BLaER1 (cell line): ENCODE measurements around the gene SERINC3.
"Not testable (repeated sequence)": the region's sequence is repeated elsewhere in the genome, so short reads cannot be mapped to it uniquely, and the experiment has no call there.

Experiments used
- H3K27ac ChIP-seq: shearing (Covaris generic); formaldehyde crosslinking; 2 replicates; pipeline ENCODE4 v1.8.1; 2022
- H3K27me3 ChIP-seq: shearing (Covaris generic); formaldehyde crosslinking; 2 replicates; pipeline ENCODE4 v1.8.1; 2022
- H3K36me3 ChIP-seq: shearing (Covaris generic); formaldehyde crosslinking; 2 replicates; pipeline ENCODE4 v1.8.1; 2022
- H3K4me1 ChIP-seq: shearing (Covaris generic); formaldehyde crosslinking; 2 replicates; pipeline ENCODE4 v1.8.1; 2022
- H3K4me2 ChIP-seq: shearing (Covaris generic); formaldehyde crosslinking; 2 replicates; pipeline ENCODE4 v1.8.1; 2022
- H3K4me3 ChIP-seq: shearing (Covaris generic); formaldehyde crosslinking; 2 replicates; pipeline ENCODE4 v1.8.1; 2022
- H3K9ac ChIP-seq: shearing (Covaris generic); formaldehyde crosslinking; 2 replicates; pipeline ENCODE4 v1.8.1; 2022
- H3K9me3 ChIP-seq: shearing (Covaris generic); formaldehyde crosslinking; 2 replicates; pipeline ENCODE4 v1.8.1; 2022
- H4K20me1 ChIP-seq: shearing (Covaris generic); formaldehyde crosslinking; 2 replicates; pipeline ENCODE4 v1.8.1; 2022
- Cebpa-rat ChIP-seq: shearing (Covaris generic); IDR thresholded peaks from 2 replicates; pipeline ENCODE4 v1.8.1; 2022

Gene SERINC3

DNA sequence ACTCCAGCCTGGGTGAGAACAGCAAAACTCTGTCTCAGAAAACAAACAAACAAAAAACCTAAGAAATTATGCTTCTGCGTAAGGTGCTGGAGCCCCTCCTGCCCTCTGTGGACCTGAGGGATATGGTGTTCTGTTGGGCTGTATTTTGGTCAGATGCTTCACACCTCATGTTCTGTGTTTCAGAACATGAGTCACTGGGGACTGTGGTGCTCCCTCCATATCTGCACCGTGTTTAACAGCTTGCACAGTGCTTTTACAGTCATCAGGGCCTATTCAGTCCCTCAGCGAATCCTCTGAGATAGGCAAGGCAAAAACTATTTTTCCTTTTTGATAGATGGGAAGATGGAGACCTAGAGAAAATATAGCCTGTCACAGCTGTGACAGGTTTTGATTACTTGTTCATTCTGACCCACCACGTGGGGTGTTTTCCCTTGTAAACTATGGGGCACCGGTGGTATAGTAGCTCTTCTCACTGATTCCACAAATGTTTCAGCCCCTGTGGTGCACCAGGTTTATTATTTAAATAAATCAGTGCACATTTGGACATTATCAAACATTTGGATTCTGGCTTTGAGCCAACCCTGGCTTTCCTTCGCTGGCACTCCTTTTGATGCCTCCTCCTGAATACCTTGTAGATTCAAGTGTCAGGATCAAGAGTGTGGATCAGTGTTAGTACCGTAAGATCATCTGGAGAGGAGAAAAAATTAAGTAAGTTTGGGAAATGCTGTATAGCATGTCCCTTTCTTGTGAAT lies 36.6 kb downstream of the SERINC3 start:
- H3K9ac ChIP-seq: no peak overlapping the region
- H3K27me3 ChIP-seq: no peaks in the 10 kb centered on the region
- H3K36me3 ChIP-seq: peaks cover 95% of the 10 kb centered on the region

DNA sequence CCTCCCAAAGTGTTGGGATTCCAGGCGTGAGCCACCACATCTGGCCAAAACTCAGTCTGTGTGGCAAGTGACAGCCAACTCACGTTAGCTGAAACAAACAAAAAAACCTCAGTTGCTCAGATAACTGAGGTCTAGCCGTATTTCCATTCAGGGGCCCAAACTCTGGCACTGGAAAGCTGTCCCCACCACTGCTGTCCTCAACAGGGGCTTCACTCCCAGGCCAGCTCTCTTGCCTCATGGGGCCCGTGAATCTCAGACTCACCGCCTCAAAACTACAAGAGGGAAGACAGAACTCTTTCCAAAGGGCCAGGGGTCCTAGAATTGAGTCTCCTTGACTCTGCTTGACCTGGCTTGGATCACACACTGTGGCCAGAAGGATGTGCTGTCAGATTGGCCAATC lies 38.8 kb downstream of the SERINC3 start:
- TF ChIP-seq Cebpa-rat: no peak
- Histone ChIP-seq H3K9ac (no peak overlapping the region), H3K4me1 (peaks cover 21% of the 10 kb centered on the region), H4K20me1 (peaks cover 25% of the 10 kb centered on the region), H3K4me2 (no peak overlapping the region), H3K27me3 (no peaks in the 10 kb centered on the region), H3K27ac (no peak overlapping the region), H3K4me3 (no peak overlapping the region), H3K9me3 (no peaks in the 10 kb centered on the region), H3K36me3 (peaks cover 75% of the 10 kb centered on the region)

More for the DNA sequence above, 36.6 kb downstream of the SERINC3 start:
- Histone ChIP-seq H4K20me1 (peaks cover 21% of the 10 kb centered on the region), H3K27ac (no peak overlapping the region), H3K4me1 (peaks cover 6% of the 10 kb centered on the region), H3K4me2 (no peak overlapping the region), H3K9me3 (no peaks in the 10 kb centered on the region), H3K4me3 (no peak overlapping the region)
- no peak for TF ChIP-seq Cebpa-rat

DNA sequence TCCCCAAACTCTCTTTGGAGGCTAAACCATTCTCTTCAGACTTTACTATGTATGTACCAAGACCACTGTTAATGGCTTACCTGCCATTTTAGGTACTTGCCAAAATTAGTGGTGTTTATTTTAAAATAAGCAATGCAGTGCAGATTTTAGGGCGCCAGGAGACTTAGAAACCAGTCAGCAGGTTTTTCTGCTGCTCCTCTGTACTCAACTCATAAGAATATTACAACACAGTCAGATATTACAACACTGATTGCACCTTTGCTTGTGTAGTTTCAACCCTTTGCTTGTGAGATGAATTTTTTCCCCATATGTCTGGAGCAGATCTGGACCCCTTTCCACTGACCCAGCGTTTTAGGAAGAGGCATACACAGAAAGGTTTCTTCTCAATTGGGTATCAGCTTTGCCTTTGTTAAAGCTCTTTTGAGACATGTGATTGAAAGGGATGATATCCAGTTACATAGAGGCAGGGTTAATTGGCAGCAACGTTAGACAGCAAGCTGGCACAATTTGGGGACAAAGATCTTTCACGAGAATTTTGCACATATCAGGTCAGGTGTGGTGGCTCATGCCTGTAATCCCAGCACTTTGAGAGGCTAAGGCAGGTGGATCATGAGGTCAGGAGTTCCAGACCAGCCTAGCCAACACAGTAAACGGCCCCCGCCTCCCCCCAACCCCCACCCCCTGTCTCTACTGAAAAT lies 40.0 kb downstream of the SERINC3 start:
- H3K27ac ChIP-seq: no peak overlapping the region
- peaks cover 22% of the 10 kb centered on the region for H3K4me1 ChIP-seq
- H3K9ac ChIP-seq: no peak overlapping the region
- no peak for TF ChIP-seq Cebpa-rat
- H3K36me3 ChIP-seq: peaks cover 63% of the 10 kb centered on the region
- H3K4me3 ChIP-seq: no peak overlapping the region
- no peaks in the 10 kb centered on the region for H3K9me3 ChIP-seq
- no peaks in the 10 kb centered on the region for H3K27me3 ChIP-seq
- no peak overlapping the region for H3K4me2 ChIP-seq
- peaks cover 27% of the 10 kb centered on the region for H4K20me1 ChIP-seq

DNA sequence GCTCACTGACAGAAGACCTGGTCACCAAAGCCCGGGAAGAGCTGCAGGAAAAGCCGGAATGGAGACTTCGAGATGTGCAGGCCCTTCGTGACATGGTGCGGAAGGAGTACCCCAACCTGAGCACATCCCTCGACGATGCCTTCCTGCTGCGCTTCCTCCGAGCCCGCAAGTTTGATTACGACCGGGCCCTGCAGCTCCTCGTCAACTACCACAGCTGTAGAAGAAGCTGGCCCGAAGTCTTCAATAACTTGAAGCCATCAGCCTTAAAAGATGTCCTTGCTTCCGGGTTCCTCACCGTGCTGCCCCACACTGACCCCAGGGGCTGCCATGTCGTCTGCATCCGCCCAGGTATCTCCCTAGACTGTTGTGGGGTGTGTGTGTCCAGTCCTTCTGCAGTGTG lies 41.8 kb downstream of the SERINC3 start:
- Histone ChIP-seq H3K27me3 (no peaks in the 10 kb centered on the region), H3K9me3 (no peaks in the 10 kb centered on the region), H3K36me3 (peaks cover 45% of the 10 kb centered on the region), H3K9ac (peak overlapping the region; percentile 37), H3K4me1 (peaks cover 36% of the 10 kb centered on the region), H3K4me2 (peak overlapping the region; percentile 62), H3K27ac (0 out of 2 replicates have a peak overlapping the region, but pooled peaks have one; percentile 47), H3K4me3 (no peak overlapping the region), H4K20me1 (peaks cover 27% of the 10 kb centered on the region)
- no peak for TF ChIP-seq Cebpa-rat

DNA sequence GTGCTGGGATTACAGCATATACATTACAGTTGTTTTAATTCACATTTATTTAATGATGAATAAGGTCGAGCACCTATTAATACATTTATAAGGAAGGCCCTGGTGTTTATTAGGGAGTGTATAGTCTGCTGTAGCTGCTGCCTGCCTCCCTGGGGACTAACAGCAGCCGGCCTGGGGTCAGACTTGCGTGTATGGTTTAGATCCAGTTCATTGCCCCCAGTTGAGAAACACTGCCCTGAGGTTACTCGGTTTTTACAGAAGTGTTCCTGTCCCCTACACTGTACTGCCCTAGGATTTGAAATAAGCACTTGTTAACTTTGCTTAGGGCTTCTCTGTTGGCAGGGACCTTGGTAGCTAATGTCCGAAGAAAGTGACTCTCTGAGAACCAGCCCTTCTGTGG lies 42.2 kb downstream of the SERINC3 start:
- H3K4me3 ChIP-seq: no peak overlapping the region
- peak overlapping the region; percentile 37 for H3K9ac ChIP-seq
- peaks cover 39% of the 10 kb centered on the region for H3K4me1 ChIP-seq
- H3K27me3 ChIP-seq: no peaks in the 10 kb centered on the region
- H3K4me2 ChIP-seq: peak overlapping the region; percentile 62
- H3K9me3 ChIP-seq: no peaks in the 10 kb centered on the region
- peaks cover 41% of the 10 kb centered on the region for H3K36me3 ChIP-seq
- 0 out of 2 replicates have a peak overlapping the region, but pooled peaks have one; percentile 47 for H3K27ac ChIP-seq
- TF ChIP-seq Cebpa-rat: peak; percentile 48; the same call in 1 of the 2 replicates
- peaks cover 27% of the 10 kb centered on the region for H4K20me1 ChIP-seq

DNA sequence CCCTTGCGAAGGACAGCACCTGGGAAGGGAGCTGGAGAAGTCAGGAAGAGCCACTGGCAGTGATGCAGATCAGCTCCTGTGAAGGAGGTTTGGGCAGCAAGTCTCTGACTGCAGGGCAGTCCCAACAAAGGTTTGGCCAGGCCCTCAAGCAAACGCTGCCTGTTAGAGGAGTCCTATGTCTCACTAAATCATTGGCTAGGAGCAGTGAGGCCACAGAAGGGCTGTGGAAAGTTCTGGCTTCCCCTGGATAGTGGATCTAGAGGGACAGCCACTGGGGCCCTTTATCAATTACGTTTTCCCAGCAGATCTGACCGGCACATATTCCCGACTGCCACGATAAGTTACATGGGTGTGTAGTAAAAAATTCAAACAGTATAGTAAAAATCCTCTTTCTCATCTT lies 43.7 kb downstream of the SERINC3 start:
- Histone ChIP-seq H3K9ac (no peak overlapping the region), H3K4me2 (no peak overlapping the region), H3K36me3 (peaks cover 28% of the 10 kb centered on the region), H3K9me3 (no peaks in the 10 kb centered on the region), H3K27me3 (no peaks in the 10 kb centered on the region), H3K4me3 (no peak overlapping the region), H3K27ac (no peak overlapping the region), H3K4me1 (peaks cover 39% of the 10 kb centered on the region), H4K20me1 (peaks cover 27% of the 10 kb centered on the region)
- no peak for TF ChIP-seq Cebpa-rat

DNA sequence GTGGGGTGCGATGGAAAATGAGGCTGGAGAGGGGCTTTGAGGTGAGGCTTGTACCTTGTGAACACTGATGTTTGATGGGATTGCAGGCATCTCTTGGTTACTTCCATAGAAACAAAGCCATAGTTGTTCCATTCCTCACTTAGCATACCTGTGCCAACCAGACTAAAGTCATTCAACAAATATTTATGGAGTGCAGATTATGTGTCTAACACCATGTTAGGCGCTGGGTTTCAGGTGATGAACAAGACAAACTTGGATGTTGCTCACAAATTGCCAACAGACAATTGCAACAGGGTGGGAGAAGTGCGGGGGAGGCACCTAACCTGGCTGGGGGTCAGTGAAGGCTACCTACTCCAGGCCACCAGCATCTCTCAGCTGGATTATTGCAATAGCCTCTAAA lies 44.7 kb downstream of the SERINC3 start:
- Histone ChIP-seq H3K4me1 (peaks cover 39% of the 10 kb centered on the region), H3K9ac (no peak overlapping the region), H3K9me3 (no peaks in the 10 kb centered on the region), H3K4me2 (no peak overlapping the region), H3K27ac (no peak overlapping the region), H3K27me3 (no peaks in the 10 kb centered on the region), H3K4me3 (no peak overlapping the region), H3K36me3 (peaks cover 21% of the 10 kb centered on the region), H4K20me1 (peaks cover 27% of the 10 kb centered on the region)
- TF ChIP-seq Cebpa-rat: no peak

DNA sequence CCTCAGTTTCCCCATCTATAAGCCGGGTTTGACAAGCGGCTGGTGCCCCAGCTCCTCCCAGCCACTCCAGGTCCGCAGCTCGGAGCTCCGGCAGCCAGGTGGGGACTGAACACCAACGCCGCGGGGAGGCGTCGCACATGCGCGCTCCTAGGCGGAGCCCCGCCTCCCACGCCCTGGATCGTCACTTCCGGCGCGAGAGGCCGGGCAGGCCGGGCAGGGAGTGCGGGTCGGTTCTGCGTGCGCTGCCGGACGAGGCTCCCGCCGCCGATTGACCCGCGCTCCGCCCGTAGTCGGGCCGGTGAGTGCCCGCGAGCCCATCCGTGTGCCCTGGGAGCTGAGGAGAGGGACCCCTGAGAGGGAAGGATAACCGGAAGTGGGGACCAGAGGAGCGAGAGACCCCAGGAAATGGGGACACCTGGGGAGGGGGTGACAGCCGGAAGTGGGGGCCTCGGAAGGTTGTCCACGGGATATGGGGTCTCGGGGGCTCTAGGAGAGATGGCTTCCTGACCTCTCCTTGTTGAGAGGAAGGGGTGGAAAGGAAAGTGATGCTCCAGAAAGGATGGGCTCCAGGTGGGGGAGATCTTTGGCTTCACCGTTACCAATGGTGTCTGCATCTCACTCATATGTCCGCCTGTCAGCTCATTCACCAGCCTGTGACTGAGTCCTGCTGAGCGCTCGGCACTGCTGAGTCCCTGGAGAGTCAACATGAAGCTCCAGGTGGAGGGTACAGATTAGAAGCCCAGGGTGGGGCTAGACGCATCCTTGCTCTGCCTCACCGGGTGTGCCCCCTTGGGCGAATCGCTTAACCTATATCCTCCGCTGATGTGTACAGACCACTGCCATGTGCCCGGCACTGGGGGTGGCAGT lies 45.9 kb downstream of the SERINC3 start, which contains the start of gene TTPAL:
TSS of gene TTPAL (plus strand) at position 181 of the 867 bp plus-strand sequence. CDS start 4,126 bp downstream, outside the sequence.
- TF ChIP-seq Cebpa-rat: no peak
- Histone ChIP-seq H3K27ac (peak within 1 kb of the TSS; percentile 94), H3K4me1 (peaks cover 39% of the 10 kb centered on the region), H3K36me3 (peaks cover 9% of the 10 kb centered on the region), H3K9ac (peak within 1 kb of the TSS; percentile 87), H3K4me3 (peak within 1 kb of the TSS; percentile 84), H3K9me3 (no peaks in the 10 kb centered on the region), H3K4me2 (peak within 1 kb of the TSS; percentile 98), H3K27me3 (no peaks in the 10 kb centered on the region), H4K20me1 (peaks cover 24% of the 10 kb centered on the region)

DNA sequence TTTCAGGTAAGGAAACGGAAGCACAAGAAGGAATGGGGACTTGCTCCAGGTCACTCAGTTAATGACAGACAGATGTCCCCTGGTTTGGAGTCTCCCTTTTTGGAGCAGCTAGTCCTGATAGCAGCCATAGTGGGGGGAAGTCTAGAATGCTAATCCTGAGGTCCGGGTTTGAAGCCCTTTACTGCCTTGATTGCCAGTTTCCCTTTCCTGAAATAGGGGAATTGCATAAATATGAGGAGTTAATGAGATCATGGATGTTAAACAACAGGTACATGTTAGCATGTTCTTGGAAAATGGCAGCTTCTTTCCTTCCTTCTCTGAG lies 46.5 kb downstream of the SERINC3 start:
- Histone ChIP-seq H3K36me3 (peaks cover 3% of the 10 kb centered on the region; the same call in 1 of the 2 replicates), H4K20me1 (peaks cover 18% of the 10 kb centered on the region), H3K27me3 (no peaks in the 10 kb centered on the region), H3K9ac (peak overlapping the region; percentile 87), H3K4me2 (peak overlapping the region; percentile 98), H3K9me3 (no peaks in the 10 kb centered on the region), H3K27ac (peak overlapping the region; percentile 94), H3K4me3 (peak overlapping the region; percentile 84), H3K4me1 (peaks cover 33% of the 10 kb centered on the region)
- no peak for TF ChIP-seq Cebpa-rat

DNA sequence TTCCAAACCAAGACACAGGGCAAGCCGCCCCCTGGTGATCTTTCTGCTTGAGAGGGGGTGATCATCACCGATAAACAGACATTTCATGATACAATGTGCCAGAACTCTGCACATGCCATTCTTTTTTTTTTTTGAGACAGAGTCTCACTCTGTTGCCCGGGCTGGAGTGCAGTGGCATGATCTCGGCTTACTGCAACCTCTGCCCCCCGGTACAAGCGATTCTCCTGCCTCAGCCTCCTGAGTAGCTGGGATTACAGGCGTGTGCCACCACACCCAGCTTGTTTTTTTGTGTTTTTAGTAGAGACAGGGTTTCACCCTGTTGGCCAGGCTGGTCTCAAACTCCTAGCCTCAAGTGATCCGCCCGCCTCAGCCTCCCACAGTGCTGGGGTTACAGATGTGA lies 49.6 kb downstream of the SERINC3 start:
- H3K27ac ChIP-seq, H3K27me3 ChIP-seq, H4K20me1 ChIP-seq, H3K9ac ChIP-seq, H3K36me3 ChIP-seq, H3K9me3 ChIP-seq, H3K4me3 ChIP-seq, H3K4me2 ChIP-seq: not testable (repeated sequence)
- H3K4me1 ChIP-seq: peaks cover 18% of the 10 kb centered on the region
